Heart left ventricle (tissue), 16 donors: ENCODE results near the gene TSPAN15. TPM values are rescaled to one million over a fixed set of nuclear protein-coding genes. Genes with fewer than 3 reads are reported as not detected.

Source experiments
- ATAC-seq, 4 donors: fragments of 200-7000 bp; cut with Tn5 transposase; one replicate each; pipeline ENCODE4 v1.9.1; 2020 to 2022; ENCODE audit warnings: moderate library complexity in 4 of 4, mild to moderate bottlenecking in 3 of 4, moderate number of reproducible peaks in 1 of 4
- DNase-seq, 5 donors: peaks; one replicate each; pipeline ENCODE4 v3.0.0-alpha.2; 2020
- H3K27ac ChIP-seq, 12 donors: fragments of 200-600 bp; sonication (generic) in 4 of 12; one replicate each; pipeline versions ENCODE4 v1.5.0 to v1.8.0; 2016 to 2022; ENCODE audit warnings: mild to moderate bottlenecking in 2 of 12
- H3K27me3 ChIP-seq, 9 donors: fragments of 200-600 bp; sonication (generic) in 2 of 9; one replicate each; pipeline versions ENCODE4 v1.5.1 to v1.8.0; 2016 to 2022; ENCODE audit warnings: mild to moderate bottlenecking in 3 of 9
- H3K36me3 ChIP-seq, 9 donors: fragments of 200-600 bp; sonication (generic) in 2 of 9; one replicate each; pipeline versions ENCODE4 v1.5.0 to v1.8.0; 2018 to 2022; ENCODE audit warnings: mild to moderate bottlenecking in 2 of 9
- H3K4me1 ChIP-seq, 12 donors: fragments of 200-600 bp; sonication (generic) in 4 of 12; one replicate each; pipeline versions ENCODE4 v1.5.0 to v1.8.0; 2016 to 2022; ENCODE audit warnings: mild to moderate bottlenecking in 3 of 12
- H3K4me3 ChIP-seq, 12 donors: fragments of 200-600 bp; sonication (generic) in 4 of 12; one replicate each; pipeline versions ENCODE4 v1.5.0 to v1.8.0; 2017 to 2022; ENCODE audit warnings: mild to moderate bottlenecking in 9 of 12, moderate library complexity in 4 of 12
- H3K9me3 ChIP-seq, 12 donors: fragments of 200-600 bp; sonication (generic) in 4 of 12; one replicate each; pipeline versions ENCODE4 v1.5.0 to v1.8.0; 2016 to 2022; ENCODE audit warnings: mild to moderate bottlenecking in 1 of 12
- POLR2A ChIP-seq, 2 donors: fragments of 450-650 bp; IDR thresholded peaks; one replicate each; pipeline ENCODE4 v1.6.1; 2017; ENCODE audit warnings: antibody characterized with exemption in 2 of 2, mild to moderate bottlenecking in 2 of 2, moderate library complexity in 2 of 2
- WGBS, 4 donors: extraction: QIAGEN DNeasy Blood & Tissue Kit in 2 of 4; methylation state at CpG; one replicate each; pipeline versions ENCODE4 v1.1.5 to v1.1.7; 2013 to 2018; 5-methylcytosine and 5-hydroxymethylcytosine counted together
- intact Hi-C, 10 donors: fragments of 100-400 bp; cut with DNase I; formaldehyde crosslinking; loops; one replicate each; pipeline versions ENCODE4 v1.11.1 to v1.14.2; 2022
- polyA plus RNA-seq, 2 donors: library from polyadenylated mRNA; stranded (reverse); fragments of 200-250 nt; gene quantifications; one replicate each; pipeline ENCODE4 v1.2.3, GENCODE V29; 2013
- total RNA-seq, 9 donors: library from RNA; depleted of rRNA in 2 of 9; stranded (reverse); fragments of >200 nt in 2 of 9; fragmentation: NEBNext Ultra II Directional in 3 of 9; extraction: Animal tissue kit (Norgen Biotek cat#: 25700) in 3 of 9; gene quantifications; one replicate each; pipeline versions ENCODE4 v1.1.0 to v1.2.4, GENCODE V29; 2016 to 2023
- TF ChIP-seq, protein P1 (sequence below), 12 donors: fragments of 200-600 bp; sonication (generic) in 4 of 12; IDR thresholded peaks; one replicate each; pipeline versions ENCODE4 v1.5.0 to v1.8.0; 2018 to 2022; ENCODE audit warnings: antibody characterized with exemption in 12 of 12, mild to moderate bottlenecking in 5 of 12
- donor health status: ischemic (EF 13 %, LVEDD 7.1; RV severe dilation, severe dysfunction).
- donor health status: healthy with polysubstance abuse.
- donor health status: DM: no; HTN: yes; CAD: no.
- donor health status: DM: no; HTN: no; CAD: no.
- donor health status: ischemic (EF 25% LVEDD 6.9; RV normal size, moderate dysfunction).
- donor health status: ischemic (EF 25% LVEDD 5.7; RV mildly dilated, moderate dysfunction).
- donor health status: healthy.
- donor health status: DM: yes; HTN: yes; CAD: no.
- donor health status: ischemic (EF 35%, LVEDD 5.7; RV mildly dilated, moderate dysfunction).
- donor health status: nonischemic (EF 11% LVEDD 7.7; RV severe dilation, severe dysfunction).
- donor health status: DM: yes; HTN: yes; CAD: no.
- donor health status: PGD.
- donor health status: ischemic (EF 29% LVEDD 5.4; RV normal size, mild dysfunction).
- donor health status: nonischemic (EF 23%, LVEDD 6.1; RV moderate dilation, normal function).

Gene TSPAN15
- total and polyA plus RNA-seq, 11 donors: 4.5 to 20.2 (median 11.1) TPM

DNA sequence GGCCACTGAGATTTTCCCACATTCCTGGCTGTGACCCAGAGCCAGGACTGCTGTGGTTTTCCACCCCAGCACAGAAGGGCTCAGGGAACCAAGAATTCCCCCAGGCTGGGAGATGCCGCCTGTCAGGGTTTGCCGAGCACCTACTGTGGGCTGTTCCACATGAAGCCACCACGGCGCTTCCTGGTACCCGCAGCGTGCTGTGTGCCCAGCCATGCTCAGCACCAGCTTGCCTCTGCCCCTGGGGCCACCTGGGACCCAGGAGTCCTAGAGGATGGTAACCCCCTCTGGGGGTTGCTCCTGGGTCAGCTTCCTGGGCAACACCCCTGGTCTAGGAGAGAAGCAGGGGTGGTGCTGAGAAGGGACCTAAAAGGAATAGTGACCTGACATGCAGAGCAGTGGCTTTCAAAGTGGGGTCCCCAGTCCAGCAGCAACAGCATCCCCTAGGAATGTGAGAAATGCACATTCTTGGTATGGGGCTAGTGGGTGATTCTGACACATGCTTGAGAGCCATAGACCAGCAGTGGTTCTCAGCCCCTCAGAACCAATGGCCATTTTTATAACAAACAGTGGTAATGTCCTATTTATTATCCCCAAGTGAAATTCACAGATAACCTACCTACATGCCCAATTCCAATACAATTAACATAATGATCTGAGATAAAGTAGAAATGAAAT lies 53.4 kb downstream of the TSPAN15 start:
- TF ChIP-seq, protein P1, sequence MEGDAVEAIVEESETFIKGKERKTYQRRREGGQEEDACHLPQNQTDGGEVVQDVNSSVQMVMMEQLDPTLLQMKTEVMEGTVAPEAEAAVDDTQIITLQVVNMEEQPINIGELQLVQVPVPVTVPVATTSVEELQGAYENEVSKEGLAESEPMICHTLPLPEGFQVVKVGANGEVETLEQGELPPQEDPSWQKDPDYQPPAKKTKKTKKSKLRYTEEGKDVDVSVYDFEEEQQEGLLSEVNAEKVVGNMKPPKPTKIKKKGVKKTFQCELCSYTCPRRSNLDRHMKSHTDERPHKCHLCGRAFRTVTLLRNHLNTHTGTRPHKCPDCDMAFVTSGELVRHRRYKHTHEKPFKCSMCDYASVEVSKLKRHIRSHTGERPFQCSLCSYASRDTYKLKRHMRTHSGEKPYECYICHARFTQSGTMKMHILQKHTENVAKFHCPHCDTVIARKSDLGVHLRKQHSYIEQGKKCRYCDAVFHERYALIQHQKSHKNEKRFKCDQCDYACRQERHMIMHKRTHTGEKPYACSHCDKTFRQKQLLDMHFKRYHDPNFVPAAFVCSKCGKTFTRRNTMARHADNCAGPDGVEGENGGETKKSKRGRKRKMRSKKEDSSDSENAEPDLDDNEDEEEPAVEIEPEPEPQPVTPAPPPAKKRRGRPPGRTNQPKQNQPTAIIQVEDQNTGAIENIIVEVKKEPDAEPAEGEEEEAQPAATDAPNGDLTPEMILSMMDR (IDR thresholded peaks at IDR 0.05): no peak
- no peak for TF ChIP-seq POLR2A (IDR thresholded peaks at IDR 0.05)
- peaks cover 0 to 5% (median 0%) of the 10 kb centered on the region in 9 donors for H3K36me3 ChIP-seq
- H3K4me3 ChIP-seq: no peak overlapping the region
- WGBS, 4 donors: 89 to 96% (median 95%) methylated on average over 4 to 6 of the region's 6 CpGs
- ATAC-seq: no peak
- no peak overlapping the region for H3K27ac ChIP-seq
- no peaks in the 10 kb centered on the region for H3K27me3 ChIP-seq
- intact Hi-C loops: loop anchor here in 7 of 10 donors (5.0 to 10.0 kb wide), 6 partner anchors 57 to 270 kb away; no protein-coding TSS in a partner anchor
- peaks cover 0 to 13% (median 4%) of the 10 kb centered on the region in 12 donors for H3K4me1 ChIP-seq
- no peak for DNase-seq
- no peaks in the 10 kb centered on the region for H3K9me3 ChIP-seq

DNA sequence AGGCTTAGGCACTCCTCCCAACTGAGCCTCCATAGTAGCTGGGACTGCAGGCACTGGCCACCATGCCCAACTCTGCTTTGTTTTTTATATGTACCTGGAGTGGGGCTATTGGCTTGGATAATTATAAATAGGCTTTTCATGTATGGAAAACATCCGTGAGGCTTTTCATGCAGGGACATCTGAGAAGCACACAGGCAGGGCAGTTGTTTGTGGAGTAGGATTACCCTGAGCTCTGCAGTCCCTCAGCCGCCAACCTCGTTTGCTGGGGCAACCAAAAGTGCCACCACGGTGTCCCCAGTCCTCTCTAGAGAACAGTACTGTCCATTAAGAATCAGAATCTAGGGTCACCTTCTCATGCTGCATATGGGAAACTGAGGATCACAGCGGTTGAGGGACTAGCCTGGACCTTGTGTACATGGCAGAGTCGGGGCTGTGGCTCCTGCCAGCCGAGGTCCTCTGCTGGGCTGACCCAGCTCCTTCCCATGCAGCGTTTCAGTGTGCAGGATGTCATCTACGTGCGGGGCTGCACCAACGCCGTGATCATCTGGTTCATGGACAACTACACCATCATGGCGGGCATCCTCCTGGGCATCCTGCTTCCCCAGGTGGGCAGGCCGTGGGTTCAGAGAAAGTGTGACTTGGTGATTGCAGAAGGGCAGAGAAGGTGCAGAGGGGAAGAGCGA lies 54.5 kb downstream of the TSPAN15 start:
- 87 to 96% (median 90%) methylated on average over 13 to 15 of the region's 15 CpGs for WGBS, 4 donors
- H3K27me3 ChIP-seq: no peaks in the 10 kb centered on the region
- peaks cover 0 to 5% (median 0%) of the 10 kb centered on the region in 9 donors for H3K36me3 ChIP-seq
- DNase-seq (no peak), ATAC-seq (no peak)
- H3K4me3 ChIP-seq: no peak overlapping the region
- intact Hi-C loops: loop anchor here in 9 of 10 donors (2.0 to 10.0 kb wide), 7 partner anchors 58 to 271 kb away; no protein-coding TSS in a partner anchor
- no peaks in the 10 kb centered on the region for H3K9me3 ChIP-seq
- peaks cover 0 to 13% (median 4%) of the 10 kb centered on the region in 12 donors for H3K4me1 ChIP-seq
- TF ChIP-seq, protein P1 (IDR thresholded peaks at IDR 0.05): no peak
- TF ChIP-seq POLR2A (IDR thresholded peaks at IDR 0.05): no peak
- H3K27ac ChIP-seq: no peak overlapping the region

DNA sequence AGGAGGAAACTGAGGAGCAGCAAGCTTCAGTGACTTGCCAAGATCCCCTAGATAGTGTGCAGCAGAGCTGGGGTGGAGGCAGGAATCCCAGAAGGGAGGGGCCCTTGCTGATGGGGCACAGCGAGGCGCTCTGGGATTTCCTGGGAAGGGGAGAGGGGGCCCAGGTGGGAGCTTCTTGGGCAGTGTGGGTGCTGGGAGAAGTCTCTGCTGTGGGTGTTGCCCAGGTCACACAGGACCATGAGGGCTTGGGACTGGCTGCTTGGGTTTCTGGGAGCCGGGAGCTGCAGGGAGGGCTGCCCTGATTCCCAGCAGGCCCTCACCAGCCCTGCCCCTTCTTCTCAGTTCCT lies 55.2 kb downstream of the TSPAN15 start:
- Histone ChIP-seq H3K4me3 (no peak overlapping the region), H3K27ac (peak overlapping the region in 3 of 12 donors; percentile 26 to 74 (median 32)), H3K9me3 (no peaks in the 10 kb centered on the region), H3K4me1 (peaks cover 0 to 13% (median 4%) of the 10 kb centered on the region in 12 donors), H3K27me3 (no peaks in the 10 kb centered on the region), H3K36me3 (peaks cover 0 to 5% (median 0%) of the 10 kb centered on the region in 9 donors)
- ATAC-seq (no peak), DNase-seq (no peak)
- WGBS, 4 donors: 81 to 97% (median 90%) methylated on average over 3 of the region's 3 CpGs
- intact Hi-C loops: loop anchor here in 9 of 10 donors (2.0 to 10.0 kb wide), 7 partner anchors 59 to 272 kb away; no protein-coding TSS in a partner anchor
- TF ChIP-seq, protein P1 (IDR thresholded peaks at IDR 0.05): no peak
- no peak for TF ChIP-seq POLR2A (IDR thresholded peaks at IDR 0.05)
